HepG2 (cell line): Measurements from ENCODE around the gene TAS2R7. TPM values are rescaled to one million over a fixed set of nuclear protein-coding genes. Genes with fewer than 3 reads are reported as not detected.

ENCODE experiments used
- ATAC-seq: fragments of 200-7000 bp; cut with Tn5 transposase; 3 replicates; pipeline ENCODE4 v1.9.1; 2020; ENCODE audit warnings: mild to moderate bottlenecking, moderate library complexity
- BruUV-seq: library from RNA; stranded (reverse); fragments of 400-500 nt; replicated peaks from 2 replicates; lab custom pipeline; 2021; lab: Mats Ljungman, UMichigan
- CTCF ChIA-PET: fragments of 300-600 bp; formaldehyde crosslinking; extraction: SDS; loops from one replicate; lab custom pipeline; 2021; ENCODE audit warnings: low total read pairs, inconsistent platforms, low intra/inter-chr PET ratio; lab: Yijun Ruan, JAX
- POLR2A ChIA-PET: fragments of 350-600 bp; sonication (Branson Sonifier 250); formaldehyde crosslinking; loops from one replicate; lab custom pipeline; 2020; ENCODE audit warnings: antibody characterized with exemption, inconsistent platforms; lab: Yijun Ruan, JAX
- DNase-seq: peaks from one replicate; pipeline ENCODE4 v3.0.0-alpha.2; 2015; ENCODE audit warnings: low spot score
- FAIRE-seq: peaks from 3 replicates; lab custom pipeline; 2011; peaks lifted over from hg19 to GRCh38; lab: Jason Lieb, UNC
- H2AFZ ChIP-seq: one replicate; pipeline ENCODE4 v1.6.1; 2011; ENCODE audit warnings: low read length, inconsistent platforms
- H3K27ac ChIP-seq: fragments of 300-600 bp; 3 replicates; pipeline ENCODE4 v1.8.0; 2011; ENCODE audit warnings: mixed run types, mild to moderate bottlenecking, mixed read lengths, low read length, inconsistent platforms; ENCODE audit not compliant: insufficient read depth; ENCODE audit errors: extremely low read length
- H3K27me3 ChIP-seq, 2 experiments: fragments of 200-600 bp in 1 of 2; 2 replicates in 1 of 2; 3 replicates in 1 of 2; pipeline versions ENCODE4 v1.6.0 to v1.8.0; 2011; ENCODE audit warnings: low read length in 2 of 2, mild to moderate bottlenecking in 2 of 2, moderate library complexity in 2 of 2, inconsistent platforms in 1 of 2; ENCODE audit not compliant: insufficient read depth in 2 of 2, control insufficient read depth in 1 of 2
- H3K36me3 ChIP-seq, 2 experiments: fragments of 200-600 bp in 1 of 2; replicated peaks in 1 of 2; 2 replicates in 1 of 2; 3 replicates in 1 of 2; pipeline versions ENCODE4 v1.5.1 to v1.8.0; 2011; ENCODE audit warnings: low read length in 2 of 2, inconsistent platforms in 1 of 2; ENCODE audit not compliant: insufficient read depth in 2 of 2, control insufficient read depth in 1 of 2
- H3K4me1 ChIP-seq: 2 replicates; pipeline ENCODE4 v1.5.1; 2012; ENCODE audit warnings: low read length, inconsistent platforms; ENCODE audit not compliant: insufficient read depth
- H3K4me2 ChIP-seq: 2 replicates; pipeline ENCODE4 v1.6.0; 2011; ENCODE audit warnings: low read depth, low read length, inconsistent platforms
- H3K4me3 ChIP-seq, 3 experiments: fragments of 200-600 bp in 1 of 3; sonication (generic), shearing (Covaris generic) in 1 of 3; replicated peaks in 1 of 3; 2 replicates each; pipeline ENCODE4 v1.5.1; 2011 to 2016; ENCODE audit warnings: low read length in 3 of 3, inconsistent platforms in 2 of 3, low read depth in 2 of 3, mild to moderate bottlenecking in 2 of 3, control low read depth in 1 of 3, mixed read lengths in 1 of 3; ENCODE audit not compliant: insufficient read depth in 1 of 3
- H3K79me2 ChIP-seq: one replicate; pipeline ENCODE4 v1.6.1; 2011; ENCODE audit warnings: low read length, inconsistent platforms; ENCODE audit not compliant: insufficient read depth
- H3K9ac ChIP-seq: 2 replicates; pipeline ENCODE4 v1.6.0; 2011; ENCODE audit warnings: mild to moderate bottlenecking, low read depth, low read length, inconsistent platforms; ENCODE audit not compliant: insufficient read depth
- H3K9me3 ChIP-seq: 2 replicates; pipeline ENCODE4 v1.5.1; 2012; ENCODE audit warnings: mild to moderate bottlenecking, low read length
- H4K20me1 ChIP-seq: 2 replicates; pipeline ENCODE4 v1.6.0; 2011; ENCODE audit warnings: inconsistent platforms, mild to moderate bottlenecking, low read length, moderate library complexity; ENCODE audit not compliant: insufficient read depth
- ARID3A ChIP-seq: IDR thresholded peaks from 2 replicates; pipeline ENCODE4 v1.6.1; 2012; ENCODE audit warnings: low read depth, low read length, improper control_type of control experiment
- DPF2 ChIP-seq: sonication (generic); formaldehyde crosslinking; IDR thresholded peaks from 2 replicates; pipeline ENCODE4 v1.4.0; 2020; ENCODE audit warnings: mild to moderate bottlenecking, low read depth, missing genetic modification reagents, borderline replicate concordance
- PCBP2 ChIP-seq: fragments of 200-400 bp; formaldehyde crosslinking; optimal IDR thresholded peaks from 2 replicates; pipeline ENCODE3; 2018; ENCODE audit warnings: low read length, low read depth; ENCODE audit not compliant: poor library complexity, severe bottlenecking
- REXO4 ChIP-seq: sonication (generic); formaldehyde crosslinking; IDR thresholded peaks from 2 replicates; pipeline ENCODE4 v1.8.0; 2022; ENCODE audit warnings: missing genetic modification reagents, mild to moderate bottlenecking, borderline replicate concordance
- SNAPC4 ChIP-seq: sonication (generic); formaldehyde crosslinking; IDR thresholded peaks from 2 replicates; pipeline ENCODE4 v1.4.0; 2020; ENCODE audit warnings: mild to moderate bottlenecking, missing genetic modification reagents
- SOX6 ChIP-seq, 2 experiments: fragments of 450-650 bp in 1 of 2; sonication (generic) in 1 of 2; formaldehyde crosslinking in 1 of 2; IDR thresholded peaks; 2 replicates each; pipeline versions ENCODE4 v1.4.0 to v1.6.1; 2017 to 2020; ENCODE audit warnings: antibody characterized with exemption in 1 of 2, mild to moderate bottlenecking in 1 of 2, missing genetic modification reagents in 1 of 2
- U2AF2 ChIP-seq: fragments of 200-400 bp; formaldehyde crosslinking; IDR thresholded peaks from 2 replicates; pipeline ENCODE4 v1.6.1; 2017; ENCODE audit warnings: low read depth, mild to moderate bottlenecking, low read length
- ZC3H13 ChIP-seq: sonication (generic); formaldehyde crosslinking; IDR thresholded peaks from 2 replicates; pipeline ENCODE4 v1.8.1; 2023; ENCODE audit warnings: mild to moderate bottlenecking, missing genetic modification reagents, moderate library complexity
- ZNF20 ChIP-seq: sonication (generic); formaldehyde crosslinking; IDR thresholded peaks from 2 replicates; pipeline ENCODE4 v1.4.0; 2020; ENCODE audit warnings: mild to moderate bottlenecking, moderate library complexity, missing genetic modification reagents
- ZNF317 ChIP-seq: sonication (generic); formaldehyde crosslinking; IDR thresholded peaks from 2 replicates; pipeline ENCODE4 v1.5.0; 2020; ENCODE audit warnings: mild to moderate bottlenecking, missing genetic modification reagents
- ZNF329 ChIP-seq: sonication (generic); formaldehyde crosslinking; IDR thresholded peaks from 2 replicates; pipeline ENCODE4 v1.9.0; 2021; ENCODE audit warnings: low read depth, mild to moderate bottlenecking, missing genetic modification reagents
- WGBS: methylation state at CpG from one replicate; pipeline ENCODE4 v1.1.6; 2017; ENCODE audit warnings: low lambda C conversion rate; 5-methylcytosine and 5-hydroxymethylcytosine counted together
- in situ Hi-C: cut with HindIII; loops from 2 replicates; pipeline ENCODE4 v1.10.0; 2017; ENCODE audit warnings: low pct_unique_long_range_greater_than_20kb; ENCODE audit not compliant: extremely low pct_ligation_motif_present
- intact Hi-C: fragments of 100-400 bp; cut with micrococcal nuclease; formaldehyde crosslinking; loops from one replicate; pipeline ENCODE4 v1.10.0; 2022; ENCODE audit not compliant: unreplicated experiment
- polyA plus RNA-seq, 8 experiments: library from polyadenylated mRNA; depleted of rRNA in 3 of 8; stranded (reverse) in 7 of 8; unstranded in 1 of 8; fragments of >200 nt; fragmentation: Illumina TruSeq in 4 of 8; extraction: Trizol in 4 of 8; gene quantifications; 2 replicates each; pipeline versions ENCODE4 v1.2.1 to v1.2.3, GENCODE V29; 2011 to 2016; ENCODE audit warnings: low read depth in 4 of 8, missing spikeins in 1 of 8, mixed read lengths in 1 of 8; ENCODE audit not compliant: insufficient read depth in 1 of 8
- total RNA-seq, 5 experiments: library from RNA; depleted of rRNA; stranded (reverse); fragments of >200 nt; fragmentation: Illumina TruSeq; extraction: Trizol; gene quantifications; 2 replicates each; pipeline ENCODE4 v1.2.3, GENCODE V29; 2016; ENCODE audit warnings: low read depth in 1 of 5
- TF ChIP-seq, protein P1 (sequence below): sonication (generic); formaldehyde crosslinking; IDR thresholded peaks from 2 replicates; pipeline ENCODE4 v1.4.0; 2020; ENCODE audit warnings: missing genetic modification reagents
- TF ChIP-seq, protein P2 (sequence below): sonication (generic); formaldehyde crosslinking; IDR thresholded peaks from 2 replicates; pipeline ENCODE4 v1.8.0; 2022; ENCODE audit warnings: missing genetic modification reagents, mild to moderate bottlenecking, borderline replicate concordance

The TAS2R7 gene
- total and polyA plus RNA-seq, 2 of the 13 experiments (the other 11 are each of a cell fraction or from before 2014, with no cell fraction given), result not detected

- ATAC-seq, result no peak
- H3K4me2 ChIP-seq, result no peak overlapping the region
- BruUV-seq, result no TSS peak
- no peak overlapping the region for H3K27ac ChIP-seq
- POLR2A ChIA-PET, result no interaction called here
- no peaks in the 10 kb centered on the region for H3K79me2 ChIP-seq
- H2AFZ ChIP-seq, result no peak overlapping the region
- H3K9me3 ChIP-seq, result no peaks in the 10 kb centered on the region
- H3K9ac ChIP-seq, result no peak overlapping the region
- DNase-seq, result no peak
- H3K27me3 ChIP-seq, result 0 out of 5 replicates have a peak, but pooled peaks cover 0 to 3% of the 10 kb centered on the region in 2 experiments
- H4K20me1 ChIP-seq, result no peaks in the 10 kb centered on the region
- CTCF ChIA-PET, result no interaction called here
- in situ Hi-C loops, result no loop called here
- no peaks in the 10 kb centered on the region for H3K36me3 ChIP-seq
- no peak overlapping the region for H3K4me3 ChIP-seq
- no peaks in the 10 kb centered on the region for H3K4me1 ChIP-seq
- intact Hi-C loops, result no loop called here
- TF ChIP-seq ZNF329 (CRISPR knock-in tag) (no peak), REXO4 (CRISPR knock-in tag) (no peak), U2AF2 (no peak), ZNF20 (CRISPR knock-in tag) (no peak), ARID3A (no peak), SNAPC4 (CRISPR knock-in tag) (no peak), SOX6 (IDR thresholded peaks at IDR 0.05) (no peak), SOX6 (CRISPR knock-in tag; IDR thresholded peaks at IDR 0.05) (no peak), ZNF317 (CRISPR knock-in tag) (no peak), ZC3H13 (CRISPR knock-in tag) (no peak), DPF2 (no peak), PCBP2 (no peak)
- TF ChIP-seq, protein P1, sequence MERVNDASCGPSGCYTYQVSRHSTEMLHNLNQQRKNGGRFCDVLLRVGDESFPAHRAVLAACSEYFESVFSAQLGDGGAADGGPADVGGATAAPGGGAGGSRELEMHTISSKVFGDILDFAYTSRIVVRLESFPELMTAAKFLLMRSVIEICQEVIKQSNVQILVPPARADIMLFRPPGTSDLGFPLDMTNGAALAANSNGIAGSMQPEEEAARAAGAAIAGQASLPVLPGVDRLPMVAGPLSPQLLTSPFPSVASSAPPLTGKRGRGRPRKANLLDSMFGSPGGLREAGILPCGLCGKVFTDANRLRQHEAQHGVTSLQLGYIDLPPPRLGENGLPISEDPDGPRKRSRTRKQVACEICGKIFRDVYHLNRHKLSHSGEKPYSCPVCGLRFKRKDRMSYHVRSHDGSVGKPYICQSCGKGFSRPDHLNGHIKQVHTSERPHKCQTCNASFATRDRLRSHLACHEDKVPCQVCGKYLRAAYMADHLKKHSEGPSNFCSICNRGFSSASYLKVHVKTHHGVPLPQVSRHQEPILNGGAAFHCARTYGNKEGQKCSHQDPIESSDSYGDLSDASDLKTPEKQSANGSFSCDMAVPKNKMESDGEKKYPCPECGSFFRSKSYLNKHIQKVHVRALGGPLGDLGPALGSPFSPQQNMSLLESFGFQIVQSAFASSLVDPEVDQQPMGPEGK (CRISPR knock-in tag), result no peak
- TF ChIP-seq, protein P2, sequence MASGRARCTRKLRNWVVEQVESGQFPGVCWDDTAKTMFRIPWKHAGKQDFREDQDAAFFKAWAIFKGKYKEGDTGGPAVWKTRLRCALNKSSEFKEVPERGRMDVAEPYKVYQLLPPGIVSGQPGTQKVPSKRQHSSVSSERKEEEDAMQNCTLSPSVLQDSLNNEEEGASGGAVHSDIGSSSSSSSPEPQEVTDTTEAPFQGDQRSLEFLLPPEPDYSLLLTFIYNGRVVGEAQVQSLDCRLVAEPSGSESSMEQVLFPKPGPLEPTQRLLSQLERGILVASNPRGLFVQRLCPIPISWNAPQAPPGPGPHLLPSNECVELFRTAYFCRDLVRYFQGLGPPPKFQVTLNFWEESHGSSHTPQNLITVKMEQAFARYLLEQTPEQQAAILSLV (CRISPR knock-in tag), result no peak
- 24% methylated on average over 5 of the region's 5 CpGs for WGBS
- no peak for FAIRE-seq
Observed at GRCh38 chr12:10801741-10802140, 686 bp downstream of the TAS2R7 start.
